Testis (tissue), 3 donors: ENCODE results near the gene FAM171A2. TPM values are rescaled to one million over a fixed set of nuclear protein-coding genes. Genes with fewer than 3 reads are reported as not detected.

Experiments
- DNase-seq: peaks from one replicate; pipeline ENCODE4 v3.0.0-alpha.2; 2019
- H3K27ac ChIP-seq, 2 donors: fragments of 200-600 bp; sonication (generic); one replicate each; pipeline ENCODE4 v1.5.1; 2019
- H3K27me3 ChIP-seq: fragments of 200-600 bp; sonication (generic); one replicate; pipeline ENCODE4 v1.5.1; 2019
- H3K36me3 ChIP-seq: fragments of 200-600 bp; sonication (generic); one replicate; pipeline ENCODE4 v1.5.1; 2017; ENCODE audit warnings: low read depth; ENCODE audit errors: missing control alignments
- H3K4me1 ChIP-seq: fragments of 200-600 bp; sonication (generic); one replicate; pipeline ENCODE4 v1.5.1; 2019
- H3K4me3 ChIP-seq, 2 donors: fragments of 200-600 bp; sonication (generic); one replicate each; pipeline ENCODE4 v1.5.1; 2017 to 2019
- H3K9me3 ChIP-seq: fragments of 200-600 bp; sonication (generic); one replicate; pipeline ENCODE4 v1.5.1; 2017
- CTCF ChIP-seq, 3 experiments: fragments of 450-650 bp in 2 of 3; fragments of 200-600 bp in 1 of 3; sonication (generic) in 1 of 3; IDR thresholded peaks; one replicate each; pipeline ENCODE4 v1.5.1; 2016 to 2019; ENCODE audit warnings: antibody characterized with exemption in 3 of 3, mild to moderate bottlenecking in 2 of 3, moderate library complexity in 1 of 3
- POLR2A ChIP-seq: fragments of 450-650 bp; IDR thresholded peaks from one replicate; pipeline ENCODE4 v1.6.1; 2017; ENCODE audit warnings: antibody characterized with exemption, mild to moderate bottlenecking, moderate library complexity
- WGBS, 2 donors: methylation state at CpG; one replicate each; pipeline ENCODE4 v1.1.5; 2018; 5-methylcytosine and 5-hydroxymethylcytosine counted together
- intact Hi-C: fragments of 100-400 bp; cut with DNase I; formaldehyde crosslinking; loops from one replicate; pipeline ENCODE4 v1.15.1; 2023; ENCODE audit warnings: low total_unique reads
- polyA plus RNA-seq: library from polyadenylated mRNA; stranded (reverse); fragments of 350-450 nt; fragmentation: Illumina TruSeq; extraction: RNeasy Lipid Tissue Mini Kit (QIAGEN cat#74804); gene quantifications from one replicate; pipeline ENCODE4 v1.2.3, GENCODE V29; 2014; ENCODE audit warnings: low read depth, low replicate concordance; ENCODE audit not compliant: insufficient read depth
- total RNA-seq, 2 donors: library from RNA; depleted of rRNA; stranded (reverse); fragments of >200 nt; gene quantifications; one replicate each; pipeline ENCODE4 v1.2.3, GENCODE V29; 2016

The FAM171A2 gene
- total and polyA plus RNA-seq, 3 donors from 2014 or later, result 1.3 to 3.6 (median 2.0) TPM

GRCh38 chr17:44384281-44384822 is 20.7 kb upstream of the FAM171A2 start:
- Histone ChIP-seq H3K27ac (no peak overlapping the region), H3K4me1 (peaks cover 7% of the 10 kb centered on the region), H3K36me3 (no peaks in the 10 kb centered on the region), H3K27me3 (no peaks in the 10 kb centered on the region), H3K4me3 (peak overlapping the region in 1 of 2 donors; percentile 54), H3K9me3 (no peaks in the 10 kb centered on the region)
- TF ChIP-seq POLR2A (no peak), CTCF (IDR thresholded peaks at IDR 0.05) (no peak)
- intact Hi-C loops, result no loop called here
- 28 to 32% methylated on average over 18 to 29 of the region's 29 CpGs for WGBS, 2 donors
- DNase-seq, result no peak

DNA sequence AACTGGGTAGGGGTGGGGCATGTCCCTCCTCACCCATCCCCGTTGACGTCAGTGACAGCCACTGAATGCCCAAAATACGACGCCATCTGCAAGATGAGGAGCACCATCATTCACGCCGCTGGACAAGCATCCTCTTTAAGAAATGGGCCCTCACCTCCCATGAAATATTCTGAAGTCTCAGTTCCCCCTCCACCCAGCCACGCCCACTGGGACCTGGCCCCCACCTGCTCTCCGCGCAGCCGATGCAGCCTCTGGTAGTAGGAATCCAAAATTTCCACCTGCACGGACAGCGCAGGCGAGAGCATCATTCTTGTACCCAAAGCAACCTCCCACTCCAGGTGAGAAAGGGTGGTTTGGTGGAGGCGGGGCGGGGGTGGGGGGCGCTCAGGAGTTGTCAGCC is 20.2 kb upstream of the FAM171A2 start:
- TF ChIP-seq CTCF (IDR thresholded peaks at IDR 0.05), result no peak
- no peak for TF ChIP-seq POLR2A
- intact Hi-C loops, result no loop called here
- H3K4me1 ChIP-seq, result peaks cover 7% of the 10 kb centered on the region
- no peak for DNase-seq
- H3K4me3 ChIP-seq, result no peak overlapping the region
- 55 to 64% methylated on average over 15 to 16 of the region's 16 CpGs for WGBS, 2 donors
- H3K36me3 ChIP-seq, result no peaks in the 10 kb centered on the region
- no peak overlapping the region for H3K27ac ChIP-seq
- no peaks in the 10 kb centered on the region for H3K9me3 ChIP-seq
- no peaks in the 10 kb centered on the region for H3K27me3 ChIP-seq

DNA sequence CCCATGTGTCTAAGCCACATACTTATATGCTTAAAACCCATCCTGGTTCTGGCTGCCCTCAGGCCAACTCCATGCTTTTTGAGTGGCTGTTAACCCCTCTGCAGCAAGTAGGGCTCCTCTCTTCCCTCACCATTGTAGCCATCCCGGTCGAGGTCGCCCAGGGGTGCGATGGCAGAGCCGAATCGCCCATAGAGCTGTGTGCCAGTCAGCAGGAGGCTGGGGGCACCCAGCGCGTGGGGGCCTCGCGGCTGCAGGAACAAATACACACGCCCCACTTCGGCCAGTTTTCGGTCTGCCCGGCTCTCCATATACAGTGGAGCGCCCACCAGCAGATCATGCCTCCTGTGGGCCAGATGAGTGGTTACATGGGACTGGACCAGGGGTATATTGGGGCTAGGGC is 19.7 kb upstream of the FAM171A2 start:
- DNase-seq, result no peak
- 76 to 87% methylated on average over 10 to 15 of the region's 15 CpGs for WGBS, 2 donors
- no peaks in the 10 kb centered on the region for H3K36me3 ChIP-seq

DNA sequence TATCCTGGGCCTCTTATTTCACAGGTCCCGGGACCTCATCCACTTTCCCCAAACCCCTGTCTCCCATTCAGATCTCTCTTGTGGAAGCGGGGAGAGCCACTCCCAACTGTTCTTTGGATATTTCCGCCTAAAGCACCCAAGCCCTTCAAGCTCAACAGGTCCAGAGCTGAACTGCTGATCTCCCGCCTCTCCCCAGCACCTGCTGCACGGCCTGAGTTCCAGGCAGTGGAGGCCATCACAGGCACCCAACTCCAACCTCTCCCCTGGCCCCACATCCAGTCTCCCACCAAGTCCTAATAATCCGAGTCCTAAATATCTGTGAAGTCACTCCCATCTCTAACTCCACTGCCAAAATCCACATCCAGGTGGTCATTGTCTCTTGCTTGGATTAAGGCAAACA is 19.3 kb upstream of the FAM171A2 start:
- TF ChIP-seq CTCF (IDR thresholded peaks at IDR 0.05), result no peak
- no peak for TF ChIP-seq POLR2A
- no peak for DNase-seq
- intact Hi-C loops, result no loop called here
- H3K4me1 ChIP-seq, result peaks cover 7% of the 10 kb centered on the region
- no peak overlapping the region for H3K27ac ChIP-seq
- 94 to 95% methylated on average over 6 of the region's 6 CpGs for WGBS, 2 donors
- no peak overlapping the region for H3K4me3 ChIP-seq
- no peaks in the 10 kb centered on the region for H3K9me3 ChIP-seq
- no peaks in the 10 kb centered on the region for H3K27me3 ChIP-seq
- no peaks in the 10 kb centered on the region for H3K36me3 ChIP-seq

More for the DNA sequence above, 19.7 kb upstream of the FAM171A2 start:
- Histone ChIP-seq H3K27ac (no peak overlapping the region), H3K4me3 (no peak overlapping the region), H3K9me3 (no peaks in the 10 kb centered on the region), H3K4me1 (peaks cover 7% of the 10 kb centered on the region), H3K27me3 (no peaks in the 10 kb centered on the region)
- TF ChIP-seq POLR2A (no peak), CTCF (IDR thresholded peaks at IDR 0.05) (no peak)
- intact Hi-C loops, result no loop called here

DNA sequence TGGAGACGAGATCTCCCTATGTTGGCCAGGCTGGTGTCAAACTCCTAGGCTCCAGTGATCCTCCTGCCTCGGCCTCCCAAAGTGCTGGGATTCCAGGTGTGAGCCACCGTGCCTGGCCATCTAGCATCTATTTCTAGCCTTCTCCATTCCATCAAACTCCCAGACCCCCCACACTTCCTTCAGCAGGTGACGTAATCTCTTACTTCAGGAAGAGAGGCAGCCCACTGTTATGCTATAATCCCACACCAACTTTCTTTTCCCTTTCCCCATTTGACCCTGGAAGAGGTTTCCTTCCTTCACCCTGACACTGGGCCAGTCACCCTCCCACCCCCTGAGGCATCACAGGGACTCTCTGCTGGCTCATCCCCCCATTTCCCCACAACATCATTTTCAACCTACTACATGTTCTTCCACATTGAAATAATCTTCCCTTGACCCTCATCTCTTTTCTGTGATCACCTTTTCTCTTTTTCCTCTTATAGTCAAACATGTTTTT is 18.2 kb upstream of the FAM171A2 start:
- intact Hi-C loops, result no loop called here
- 87 to 91% methylated on average over 4 of the region's 4 CpGs for WGBS, 2 donors
- Histone ChIP-seq H3K27ac (no peak overlapping the region), H3K4me3 (no peak overlapping the region), H3K36me3 (no peaks in the 10 kb centered on the region), H3K9me3 (no peaks in the 10 kb centered on the region), H3K4me1 (peaks cover 7% of the 10 kb centered on the region), H3K27me3 (no peaks in the 10 kb centered on the region)
- DNase-seq, result no peak
- TF ChIP-seq CTCF (IDR thresholded peaks at IDR 0.05) (no peak), POLR2A (no peak)
